CD4-positive, alpha-beta T cell (primary cell): ENCODE measurements around the gene SECTM1. TPM values are rescaled to one million over a fixed set of nuclear protein-coding genes. Genes with fewer than 3 reads are reported as not detected.

Source experiments
- ATAC-seq: fragments of 200-7000 bp; cut with Tn5 transposase; one replicate; pipeline ENCODE4 v1.10.0; 2022; ENCODE audit warnings: mild to moderate bottlenecking; ENCODE audit not compliant: poor library complexity
- CTCF ChIA-PET: fragments of 350-600 bp; sonication (Branson Sonifier 250); formaldehyde crosslinking; loops from one replicate; lab custom pipeline; 2021; ENCODE audit warnings: antibody characterized with exemption, inconsistent platforms; lab: Charles Lee
- POLR2A ChIA-PET: fragments of 350-600 bp; sonication (Branson Sonifier 250); formaldehyde crosslinking; loops from one replicate; lab custom pipeline; 2021; ENCODE audit warnings: antibody characterized with exemption, inconsistent platforms; lab: Charles Lee
- DNase-seq, 14 experiments: peaks; one replicate each; pipeline ENCODE4 v3.0.0-alpha.2; 2013 to 2020; ENCODE audit warnings: mixed read lengths in 2 of 14
- H3K27ac ChIP-seq, 2 donors: one replicate each; pipeline versions ENCODE4 v1.5.1 to v1.7.0; 2013; ENCODE audit warnings: low read length in 2 of 2, low read depth in 1 of 2, mild to moderate bottlenecking in 1 of 2
- H3K27me3 ChIP-seq, 2 experiments: 1 replicate in 1 of 2; 2 replicates in 1 of 2; pipeline versions ENCODE4 v1.6.1 to v1.7.0; 2013; ENCODE audit warnings: low read length in 2 of 2, control low read depth in 1 of 2, mild to moderate bottlenecking in 1 of 2, moderate library complexity in 1 of 2; ENCODE audit not compliant: insufficient read depth in 2 of 2, control insufficient read depth in 1 of 2
- H3K36me3 ChIP-seq: one replicate; pipeline ENCODE4 v1.6.1; 2013; ENCODE audit warnings: low read length, control low read depth; ENCODE audit not compliant: insufficient read depth
- H3K4me1 ChIP-seq: one replicate; pipeline ENCODE4 v1.6.1; 2013; ENCODE audit warnings: low read length, control low read depth; ENCODE audit not compliant: insufficient read depth
- H3K4me3 ChIP-seq: one replicate; pipeline ENCODE4 v1.5.1; 2013; ENCODE audit warnings: mild to moderate bottlenecking, low read length, moderate library complexity
- H3K9me3 ChIP-seq, 2 experiments: 1 replicate in 1 of 2; 2 replicates in 1 of 2; pipeline versions ENCODE4 v1.6.1 to v1.7.0; 2013; ENCODE audit warnings: low read length in 2 of 2, mild to moderate bottlenecking in 2 of 2, control low read depth in 1 of 2, moderate library complexity in 1 of 2; ENCODE audit not compliant: control insufficient read depth in 1 of 2, insufficient read depth in 1 of 2
- H3K27ac Mint-ChIP-seq: one replicate; pipeline ENCODE4 v1.8.0; 2020; ENCODE audit warnings: mixed read lengths
- H3K27me3 Mint-ChIP-seq: one replicate; pipeline ENCODE4 v1.8.0; 2021; ENCODE audit warnings: mixed read lengths
- H3K36me3 Mint-ChIP-seq: one replicate; pipeline ENCODE4 v1.8.0; 2021; ENCODE audit warnings: low read depth, mixed read lengths
- H3K4me1 Mint-ChIP-seq: one replicate; pipeline ENCODE4 v1.8.0; 2021; ENCODE audit warnings: low read depth, mixed read lengths
- H3K4me3 Mint-ChIP-seq: one replicate; pipeline ENCODE4 v1.8.0; 2020; ENCODE audit warnings: mild to moderate bottlenecking, mixed read lengths
- H3K9me3 Mint-ChIP-seq: one replicate; pipeline ENCODE4 v1.8.0; 2020; ENCODE audit warnings: mixed read lengths
- CTCF ChIP-seq: fragments of 200-600 bp; IDR thresholded peaks from one replicate; pipeline ENCODE4 v1.8.0; 2022; ENCODE audit warnings: antibody characterized with exemption, mild to moderate bottlenecking
- intact Hi-C, 2 experiments: fragments of 100-400 bp; cut with DNase I in 1 of 2; cut with micrococcal nuclease in 1 of 2; formaldehyde crosslinking; loops; one replicate each; pipeline versions ENCODE4 v1.15.1 to v1.9.0; 2023 to 2025; cut with DNase I, micrococcal nuclease
- total RNA-seq, 174 experiments: library from RNA in 2 of 174; stranded (reverse) in 2 of 174; gene quantifications; one replicate each; pipeline ENCODE4 v1.2.3 and lab custom pipeline; 2021 to 2026

SECTM1 gene
- total RNA-seq, 2 experiments from 2014 or later: 2.1 to 3.1 TPM

- TF ChIP-seq CTCF: no peak
- Mint-ChIP-seq H3K4me3 (peak overlapping the region; percentile 96), H3K27me3 (no peaks in the 10 kb centered on the region), H3K36me3 (peaks cover 18% of the 10 kb centered on the region), H3K27ac (peak overlapping the region; percentile 100), H3K9me3 (no peaks in the 10 kb centered on the region), H3K4me1 (peaks cover 83% of the 10 kb centered on the region)
- Histone ChIP-seq H3K27ac (peak overlapping the region; percentile 99 to 100), H3K9me3 (peaks cover 0 to 5% of the 10 kb centered on the region in 2 experiments), H3K4me3 (peak overlapping the region; percentile 70), H3K36me3 (no peaks in the 10 kb centered on the region), H3K27me3 (no peaks in the 10 kb centered on the region), H3K4me1 (peaks cover 73% of the 10 kb centered on the region)
- ChIA-PET POLR2A (interaction anchor here (0.6 to 8.9 kb wide), 13 partner anchors 19 to 223 kb away, joined by 3 to 157 read pairs (median 10); partner anchors contain the start of genes CD7, CSNK1D, FOXK2 and SECTM1), CTCF (interaction anchor here (2.0 to 2.2 kb wide), 2 partner anchors 24 to 90 kb away, joined by 6 to 8 read pairs; no protein-coding TSS in a partner anchor)
- ATAC-seq (no peak), DNase-seq (no peak)
- intact Hi-C loops: loop anchor here in 1 of 2 experiments (5.0 to 10.0 kb wide), 4 partner anchors 41 to 262 kb away; partner anchors contain the start of genes DCXR and RAC3
Observed at GRCh38 chr17:82296511-82297279, 36.9 kb downstream of the SECTM1 start.

GRCh38 chr17:82295472-82295814, 38.1 kb downstream of the SECTM1 start:
- POLR2A ChIA-PET: interaction anchor here (4.1 kb wide), 1 partner anchor 38 kb away, joined by 33 read pairs; the partner anchor contains the start of gene SECTM1
- intact Hi-C loops: loop anchor here in 1 of 2 experiments (5.0 to 10.0 kb wide), 4 partner anchors 42 to 261 kb away; partner anchors contain the start of genes DCXR and RAC3
- no peak for TF ChIP-seq CTCF
- CTCF ChIA-PET: no interaction called here
- Mint-ChIP-seq H3K36me3 (peaks cover 18% of the 10 kb centered on the region), H3K4me1 (peaks cover 75% of the 10 kb centered on the region), H3K9me3 (no peaks in the 10 kb centered on the region), H3K27ac (peak overlapping the region; percentile 65), H3K4me3 (peak overlapping the region; percentile 66), H3K27me3 (no peaks in the 10 kb centered on the region)
- ATAC-seq (no peak), DNase-seq (no peak)
- Histone ChIP-seq H3K27ac (no peak overlapping the region), H3K4me3 (no peak overlapping the region), H3K36me3 (no peaks in the 10 kb centered on the region), H3K4me1 (peaks cover 65% of the 10 kb centered on the region), H3K9me3 (peaks cover 0 to 5% of the 10 kb centered on the region in 2 experiments), H3K27me3 (no peaks in the 10 kb centered on the region)

GRCh38 chr17:82294064-82294773, 39.3 kb downstream of the SECTM1 start:
- peak in 1 of 14 experiments; percentile 42 for DNase-seq
- no peaks in the 10 kb centered on the region for H3K9me3 Mint-ChIP-seq
- peak overlapping the region; percentile 65 for H3K27ac Mint-ChIP-seq
- POLR2A ChIA-PET: interaction anchor here (0.6 to 3.2 kb wide), 6 partner anchors 8 to 163 kb away, joined by 3 to 34 read pairs (median 6); partner anchors contain the start of genes CD7 and CSNK1D
- Histone ChIP-seq H3K4me1 (peaks cover 53% of the 10 kb centered on the region), H3K27ac (peak overlapping the region; percentile 15 to 47), H3K4me3 (no peak overlapping the region), H3K36me3 (no peaks in the 10 kb centered on the region), H3K9me3 (peaks cover 0 to 5% of the 10 kb centered on the region in 2 experiments), H3K27me3 (no peaks in the 10 kb centered on the region)
- CTCF ChIA-PET: no interaction called here
- peak overlapping the region; percentile 78 for H3K4me3 Mint-ChIP-seq
- ATAC-seq: no peak
- no peaks in the 10 kb centered on the region for H3K27me3 Mint-ChIP-seq
- H3K4me1 Mint-ChIP-seq: peaks cover 63% of the 10 kb centered on the region
- intact Hi-C loops: loop anchor here in 1 of 2 experiments (10.0 kb wide), 3 partner anchors 59 to 259 kb away; partner anchors contain the start of genes DCXR and RAC3
- H3K36me3 Mint-ChIP-seq: peaks cover 18% of the 10 kb centered on the region
- no peak for TF ChIP-seq CTCF
